HT1080 (cell line): Measurements from ENCODE around the gene FAM185A. TPM values are rescaled to one million over a fixed set of nuclear protein-coding genes. Genes with fewer than 3 reads are reported as not detected.
"Not testable (repeated sequence)": the region's sequence is repeated elsewhere in the genome, so short reads cannot be mapped to it uniquely, and the experiment has no call there.

Experiments
- DNase-seq: peaks from one replicate; pipeline ENCODE4 v3.0.0-alpha.2; 2015; ENCODE audit warnings: low read depth
- total RNA-seq: library from RNA; depleted of rRNA; stranded (reverse); fragments of >200 nt; shearing (Covaris generic); gene quantifications from 2 replicates; pipeline ENCODE4 v1.2.3, GENCODE V29; 2014

Gene FAM185A
- total RNA-seq, 1 experiment from 2014 or later = 6.9 TPM

GRCh38 chr7:102776217-102776616 lies 27.4 kb downstream of the FAM185A start:
- not testable (repeated sequence) for DNase-seq

- not testable (repeated sequence) for DNase-seq
Measured at GRCh38 chr7:102778663-102779062, 29.9 kb downstream of the FAM185A start.

DNA sequence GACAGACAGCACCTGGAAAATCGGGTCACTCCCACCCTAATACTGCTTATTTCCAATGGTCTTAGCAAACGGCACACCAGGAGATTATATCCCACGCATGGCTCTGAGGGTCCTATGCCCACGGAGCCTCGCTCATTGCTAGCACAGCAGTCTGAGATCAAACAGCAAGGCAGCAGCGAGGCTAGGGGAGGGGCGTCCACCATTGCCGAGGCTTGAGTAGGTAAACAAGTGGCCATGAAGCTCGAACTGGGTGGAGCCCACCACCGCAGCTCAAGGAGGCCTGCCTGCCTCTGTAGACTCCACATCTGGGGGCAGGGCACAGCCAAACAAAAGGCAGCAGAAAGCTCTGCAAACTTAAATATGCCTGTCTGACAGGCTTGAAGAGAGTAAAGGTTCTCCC lies 32.1 kb downstream of the FAM185A start:
- not testable (repeated sequence) for DNase-seq

DNA sequence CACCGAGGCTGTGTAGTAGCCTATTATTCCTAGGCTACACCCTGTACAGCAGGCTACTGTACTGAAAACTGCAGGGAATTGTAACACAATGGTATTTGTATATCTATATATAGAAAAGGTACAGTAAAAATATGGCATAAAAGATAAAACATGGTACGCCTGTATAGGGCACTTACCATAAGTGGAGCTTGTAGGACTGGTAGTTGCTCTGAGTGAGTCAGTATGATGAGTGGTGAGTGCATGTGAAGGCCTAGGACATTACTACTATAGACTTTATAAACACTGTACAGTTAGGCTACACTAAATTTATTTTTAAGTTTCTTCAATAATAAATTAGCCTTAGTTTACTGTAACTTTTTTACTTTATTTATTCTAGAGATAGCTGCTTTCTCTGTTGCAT lies 40.0 kb downstream of the FAM185A start:
- not testable (repeated sequence) for DNase-seq

DNA sequence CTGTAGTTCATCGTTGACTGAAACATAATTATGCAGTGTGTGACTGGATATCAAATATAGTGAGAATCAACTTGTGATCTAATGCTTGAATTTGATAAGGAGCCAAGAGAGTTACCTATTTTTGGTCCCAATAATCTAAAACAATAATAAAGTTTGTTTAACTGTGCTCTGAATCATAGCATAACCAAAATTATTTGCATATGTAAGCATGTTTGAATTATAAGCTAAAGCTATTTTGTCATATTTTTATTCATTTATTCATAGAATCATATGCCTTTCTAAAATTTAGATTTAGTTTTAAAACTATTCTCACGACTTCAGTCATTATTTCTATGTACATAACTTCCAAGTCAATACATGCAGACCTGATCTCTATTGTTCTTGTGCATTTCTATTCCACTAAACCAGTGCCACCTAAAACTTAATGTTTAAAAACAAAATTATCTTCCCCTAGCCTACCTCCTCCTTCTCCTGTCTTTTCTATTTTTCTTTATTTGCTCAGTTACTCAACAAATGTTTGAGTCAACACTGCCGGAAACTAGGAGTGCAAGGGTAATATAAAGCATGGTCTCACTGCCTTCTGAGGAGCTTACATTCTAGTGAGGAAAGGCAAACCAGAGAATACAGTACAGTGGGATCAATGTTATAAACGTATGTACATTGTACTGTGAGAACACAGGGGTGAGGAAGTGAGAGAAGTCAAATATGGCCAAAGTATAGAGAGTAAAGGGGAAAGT lies 41.7 kb downstream of the FAM185A start:
- not testable (repeated sequence) for DNase-seq

- DNase-seq = not testable (repeated sequence)
Measured at GRCh38 chr7:102791367-102791766, 42.6 kb downstream of the FAM185A start.

DNA sequence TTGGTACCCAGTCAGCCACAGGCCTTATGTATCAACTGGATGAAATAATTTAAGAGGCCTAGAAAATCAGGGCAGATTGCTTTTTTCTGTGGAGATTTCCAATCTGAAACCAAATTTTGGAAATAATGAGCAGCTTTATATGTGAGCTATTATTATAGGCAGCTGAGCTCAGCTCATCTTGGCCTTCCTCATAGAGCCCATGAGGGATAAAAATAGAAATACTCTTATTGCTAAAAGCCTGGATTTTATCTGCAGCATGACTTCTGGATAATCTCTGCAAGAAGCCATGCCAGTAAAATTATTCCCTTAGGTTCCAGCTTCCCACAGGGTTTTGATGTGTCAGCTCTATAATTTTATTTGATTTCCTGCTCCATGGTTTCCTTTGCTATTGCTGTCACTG lies 43.0 kb downstream of the FAM185A start:
- not testable (repeated sequence) for DNase-seq

- DNase-seq = not testable (repeated sequence)
Measured at GRCh38 chr7:102794567-102794966, 45.8 kb downstream of the FAM185A start.

- peak; percentile 32 for DNase-seq
Measured at GRCh38 chr7:102795987-102796595, 47.3 kb downstream of the FAM185A start.

GRCh38 chr7:102806613-102807012 lies 57.8 kb downstream of the FAM185A start:
- no peak for DNase-seq

GRCh38 chr7:102810916-102811315 lies 62.1 kb downstream of the FAM185A start:
- DNase-seq = no peak

DNA sequence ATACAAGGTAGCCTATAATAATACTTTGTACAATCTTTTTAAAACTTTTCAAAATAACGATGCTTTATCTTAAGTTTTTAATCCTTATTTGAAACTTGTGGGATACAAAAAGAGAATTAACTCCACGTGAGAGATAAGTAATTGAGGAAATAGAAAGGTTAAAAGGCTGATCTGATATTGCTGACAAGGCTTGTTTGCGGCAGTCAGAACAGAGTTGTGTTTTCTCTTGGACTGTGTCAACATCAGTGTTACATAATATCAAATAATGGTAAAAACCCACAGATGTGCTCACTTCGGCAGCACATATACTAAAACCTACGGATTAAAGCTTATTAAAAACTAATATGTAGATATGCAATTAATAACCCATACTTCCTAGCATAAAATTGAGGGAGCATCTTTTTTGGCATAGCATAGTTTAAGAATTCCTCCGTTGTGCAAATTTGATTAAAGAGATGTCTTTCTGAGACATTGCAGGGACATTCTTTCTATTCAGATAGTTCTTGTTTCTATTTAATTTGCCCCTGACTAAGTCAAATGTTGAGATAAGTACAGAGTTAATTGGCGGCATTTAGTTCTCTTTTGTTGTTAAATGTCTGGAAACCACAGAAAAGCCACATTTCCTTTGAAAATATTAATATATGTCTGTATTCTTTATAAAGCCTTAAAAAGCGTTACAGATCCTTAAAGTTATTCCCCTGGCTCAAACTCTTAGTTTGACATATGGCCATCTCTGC lies 63.3 kb downstream of the FAM185A start:
- DNase-seq = no peak

- no peak for DNase-seq
Measured at GRCh38 chr7:102813191-102814024, 64.6 kb downstream of the FAM185A start.

GRCh38 chr7:102814025-102814471 lies 65.2 kb downstream of the FAM185A start:
- peak; percentile 80 for DNase-seq

DNA sequence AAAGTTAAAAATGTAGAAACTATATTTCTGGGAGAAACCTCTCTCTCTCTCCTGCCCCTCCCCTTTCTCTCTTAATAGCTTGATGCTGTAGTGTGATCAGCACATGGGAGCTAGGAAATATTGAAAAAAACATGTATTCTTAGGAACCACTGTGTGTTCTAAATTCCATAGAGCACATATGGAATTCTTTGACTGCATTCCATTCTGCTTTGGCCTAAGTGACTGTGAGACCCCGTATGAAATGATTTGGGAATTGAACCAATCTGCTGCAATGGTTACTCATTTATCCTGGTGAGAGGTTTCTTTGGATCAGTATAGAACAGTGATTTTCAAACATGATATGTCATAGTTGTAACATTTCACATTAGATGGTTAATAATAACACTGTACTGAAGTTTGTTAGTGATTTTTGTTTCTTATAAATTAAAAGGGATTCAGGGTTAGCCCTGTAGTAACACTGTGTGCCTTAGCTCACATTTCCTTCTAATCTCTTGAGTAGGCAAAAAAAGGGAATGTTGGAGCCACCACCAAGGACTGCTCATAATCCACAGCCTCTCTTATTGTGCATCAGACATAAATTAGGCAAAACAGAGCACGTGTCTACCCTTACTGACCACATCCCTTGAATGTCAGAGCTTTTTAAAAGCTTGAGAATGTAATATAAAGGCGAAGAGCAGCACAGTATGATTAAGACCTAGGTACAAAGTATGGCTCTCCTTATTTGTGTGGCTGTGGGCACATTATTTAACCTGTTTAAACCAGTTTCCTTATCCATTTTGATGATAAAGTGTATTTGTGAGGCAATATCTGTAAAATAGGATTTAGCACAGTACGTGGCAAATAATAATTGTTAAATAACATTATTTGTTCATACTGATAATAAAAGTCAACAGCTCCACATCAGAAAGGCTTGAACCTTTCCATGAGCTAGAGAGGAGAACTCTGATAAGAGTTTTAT lies 69.1 kb downstream of the FAM185A start:
- no peak for DNase-seq

- no peak for DNase-seq
Measured at GRCh38 chr7:102819151-102819550, 70.4 kb downstream of the FAM185A start.

DNA sequence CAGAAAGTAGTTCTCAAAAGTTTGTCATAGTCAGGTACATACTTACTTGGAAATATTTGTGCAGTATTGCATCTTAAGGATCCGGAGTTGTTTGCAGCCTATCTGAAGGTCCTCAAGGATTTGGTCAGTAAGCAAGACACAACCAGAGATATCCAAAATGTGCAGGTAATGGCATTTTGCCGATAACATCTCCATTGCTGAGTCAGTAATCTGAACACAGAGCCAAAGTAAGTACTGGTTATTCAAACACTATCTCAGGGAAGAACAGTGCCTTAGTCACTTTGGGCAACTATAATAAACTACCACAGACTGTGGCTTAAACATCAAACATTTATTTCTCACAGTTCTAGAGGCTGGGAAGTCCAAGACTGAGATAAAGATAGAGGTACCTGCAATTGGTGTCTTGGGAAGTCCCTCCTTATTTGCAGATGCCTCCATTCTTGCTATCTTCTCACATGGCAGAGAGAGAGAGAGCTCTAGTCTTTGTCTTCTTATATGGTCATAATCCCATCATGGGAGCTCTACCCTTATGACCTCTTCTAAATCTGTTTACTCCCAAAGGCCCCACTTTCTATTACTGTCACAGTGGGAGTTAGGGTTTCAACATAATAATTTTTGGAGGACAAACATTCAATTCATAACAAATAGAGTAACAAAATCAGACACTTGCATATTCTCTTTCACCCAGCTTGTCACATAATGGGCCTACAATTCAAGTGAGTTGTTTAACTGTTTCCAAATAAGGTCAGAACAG lies 73.4 kb downstream of the FAM185A start:
- no peak for DNase-seq

- no peak for DNase-seq
Measured at GRCh38 chr7:102823390-102824119, 74.8 kb downstream of the FAM185A start.

GRCh38 chr7:102828286-102828685 lies 79.5 kb downstream of the FAM185A start:
- no peak for DNase-seq
